Memory B cell (primary cell): ENCODE data around the gene OR56B1.
"Not testable (repeated sequence)": the region's sequence is repeated elsewhere in the genome, so short reads cannot be mapped to it uniquely, and the experiment has no call there.

Experiments
- ATAC-seq: fragments of 150-1000 bp; cut with Tn5 transposase; 2 replicates; pipeline ENCODE4 v1.10.0; 2021; ENCODE audit warnings: low read depth, mild to moderate bottlenecking, moderate library complexity
- DNase-seq, 2 donors: peaks; one replicate each; pipeline ENCODE4 v3.0.0; 2022; ENCODE audit warnings: low spot score in 2 of 2
- H3K27ac Mint-ChIP-seq: one replicate; pipeline ENCODE4 v1.8.0; 2022; ENCODE audit warnings: mild to moderate bottlenecking, moderate library complexity, mixed read lengths
- H3K27me3 Mint-ChIP-seq: one replicate; pipeline ENCODE4 v1.8.0; 2022; ENCODE audit warnings: mixed read lengths
- H3K36me3 Mint-ChIP-seq: one replicate; pipeline ENCODE4 v1.8.0; 2022; ENCODE audit warnings: mild to moderate bottlenecking, mixed read lengths
- H3K4me1 Mint-ChIP-seq: one replicate; pipeline ENCODE4 v1.8.0; 2022; ENCODE audit warnings: mixed read lengths
- H3K4me3 Mint-ChIP-seq: one replicate; pipeline ENCODE4 v1.8.0; 2022; ENCODE audit warnings: mild to moderate bottlenecking, moderate library complexity, mixed read lengths
- H3K9me3 Mint-ChIP-seq: one replicate; pipeline ENCODE4 v1.8.0; 2022; ENCODE audit warnings: mixed read lengths

Gene OR56B1

DNA sequence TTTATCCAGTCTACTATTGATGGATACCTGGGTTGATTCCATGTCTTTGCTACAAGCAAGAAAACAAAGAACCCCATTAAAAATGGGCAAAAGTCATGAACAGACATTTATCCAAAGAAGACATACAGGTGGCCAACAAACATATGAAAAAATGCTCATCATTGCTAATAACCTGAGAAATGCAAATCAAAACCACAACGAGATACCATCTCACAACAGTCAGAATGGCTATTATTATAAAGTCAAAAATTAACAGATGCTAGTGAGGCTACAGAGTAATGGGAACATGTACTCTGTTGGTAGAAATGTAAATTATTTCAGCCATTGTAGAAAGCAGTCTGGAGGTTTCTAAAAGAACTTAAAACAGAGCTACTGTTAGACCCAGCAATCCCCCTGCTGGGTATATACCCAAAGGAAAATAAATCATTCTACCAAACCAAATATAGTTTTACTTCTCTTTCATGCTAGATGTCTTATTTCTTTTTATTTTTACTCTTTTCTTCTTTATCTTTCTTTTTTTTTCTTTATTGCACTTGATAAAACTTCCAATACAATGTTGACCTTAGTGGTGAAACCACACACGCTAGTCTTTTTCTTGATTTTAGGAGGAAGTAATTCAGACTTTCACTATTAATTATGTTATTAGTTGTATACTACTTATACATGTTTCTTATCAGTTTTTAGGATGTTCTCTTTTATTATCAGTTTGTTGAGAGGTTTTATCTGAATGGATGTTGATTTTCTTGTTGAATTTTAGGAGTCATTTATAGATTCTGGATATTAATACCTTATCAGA is 32.3 kb upstream of the OR56B1 start:
- H3K36me3 Mint-ChIP-seq, result peaks cover 37% of the 10 kb centered on the region
- H3K27ac Mint-ChIP-seq, result peak overlapping the region; percentile 58
- peaks cover 24% of the 10 kb centered on the region for H3K4me1 Mint-ChIP-seq
- no peaks in the 10 kb centered on the region for H3K27me3 Mint-ChIP-seq
- H3K4me3 Mint-ChIP-seq, result peak overlapping the region; percentile 24
- DNase-seq, result no peak
- peaks cover 1% of the 10 kb centered on the region for H3K9me3 Mint-ChIP-seq
- ATAC-seq, result no peak

DNA sequence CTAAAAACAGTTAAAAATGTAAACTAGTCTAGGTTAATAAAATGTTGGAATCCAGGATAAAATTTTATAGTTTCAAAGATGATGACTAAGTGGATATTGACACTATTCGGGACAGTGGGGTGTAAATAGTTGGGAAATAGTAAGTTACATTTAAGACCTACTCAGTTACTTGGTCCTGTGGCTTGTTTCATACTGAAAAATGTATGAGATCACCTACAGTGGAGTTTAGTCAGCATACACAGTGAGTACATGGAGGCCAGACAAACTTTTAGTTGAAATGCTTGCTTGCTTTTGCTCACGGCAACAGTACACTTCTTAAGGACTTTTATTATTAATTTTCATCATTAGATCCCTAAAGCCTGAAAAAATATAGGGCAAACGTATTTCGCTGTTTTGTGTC is 30.6 kb upstream of the OR56B1 start:
- DNase-seq (no peak), ATAC-seq (no peak)
- Mint-ChIP-seq H3K4me1 (peaks cover 23% of the 10 kb centered on the region), H3K27me3 (no peaks in the 10 kb centered on the region), H3K9me3 (peaks cover 1% of the 10 kb centered on the region), H3K36me3 (peaks cover 45% of the 10 kb centered on the region), H3K4me3 (no peak overlapping the region), H3K27ac (peak overlapping the region; percentile 84)

DNA sequence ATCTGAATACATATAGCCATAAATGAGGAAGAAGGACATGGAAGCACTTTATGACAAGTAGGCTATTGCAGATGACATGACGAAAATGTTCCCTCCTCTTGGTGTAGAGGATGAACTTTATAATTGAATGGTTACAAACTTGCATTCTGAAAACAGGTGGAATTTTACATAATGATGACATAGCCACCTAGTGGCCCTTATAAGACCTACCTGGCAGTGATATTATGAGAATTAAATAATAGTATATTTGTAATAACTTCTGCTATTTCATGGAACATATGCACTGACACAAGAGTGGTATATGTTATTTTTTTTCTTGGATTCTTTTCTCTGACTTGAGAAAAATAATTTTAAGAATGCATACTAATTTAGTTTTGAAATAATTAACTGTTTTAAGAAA is 23.7 kb upstream of the OR56B1 start:
- peaks cover 5% of the 10 kb centered on the region for H3K4me1 Mint-ChIP-seq
- ATAC-seq (peak; percentile 62), DNase-seq (peak in 1 of 2 donors; percentile 11)
- H3K9me3 Mint-ChIP-seq, result peaks cover 1% of the 10 kb centered on the region
- no peak overlapping the region for H3K27ac Mint-ChIP-seq
- H3K27me3 Mint-ChIP-seq, result no peaks in the 10 kb centered on the region
- peaks cover 24% of the 10 kb centered on the region for H3K36me3 Mint-ChIP-seq
- H3K4me3 Mint-ChIP-seq, result no peak overlapping the region

DNA sequence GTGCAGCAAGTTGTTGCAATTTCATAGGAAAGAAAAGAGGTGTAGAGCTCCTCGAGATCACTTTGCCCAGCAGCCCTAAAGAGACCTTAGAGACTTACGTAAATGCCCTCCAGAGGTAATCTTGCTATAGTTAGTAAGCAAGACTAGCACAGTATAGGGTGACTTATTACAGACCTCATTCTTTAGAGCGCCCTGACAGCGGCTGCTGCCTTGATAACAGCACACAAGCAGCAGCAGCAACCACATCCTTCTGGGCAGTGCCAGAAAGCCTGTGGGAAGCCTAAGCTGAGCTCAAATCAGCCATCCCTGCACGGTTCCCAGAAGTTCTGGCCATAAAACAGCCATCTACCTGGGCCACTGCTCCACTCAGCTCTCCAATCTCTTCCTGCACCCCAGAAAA is 22.6 kb upstream of the OR56B1 start:
- Mint-ChIP-seq H3K27me3 (no peaks in the 10 kb centered on the region), H3K36me3 (peaks cover 19% of the 10 kb centered on the region), H3K27ac (no peak overlapping the region), H3K4me3 (no peak overlapping the region), H3K9me3 (peaks cover 1% of the 10 kb centered on the region), H3K4me1 (peaks cover 3% of the 10 kb centered on the region)
- DNase-seq (no peak), ATAC-seq (no peak)

DNA sequence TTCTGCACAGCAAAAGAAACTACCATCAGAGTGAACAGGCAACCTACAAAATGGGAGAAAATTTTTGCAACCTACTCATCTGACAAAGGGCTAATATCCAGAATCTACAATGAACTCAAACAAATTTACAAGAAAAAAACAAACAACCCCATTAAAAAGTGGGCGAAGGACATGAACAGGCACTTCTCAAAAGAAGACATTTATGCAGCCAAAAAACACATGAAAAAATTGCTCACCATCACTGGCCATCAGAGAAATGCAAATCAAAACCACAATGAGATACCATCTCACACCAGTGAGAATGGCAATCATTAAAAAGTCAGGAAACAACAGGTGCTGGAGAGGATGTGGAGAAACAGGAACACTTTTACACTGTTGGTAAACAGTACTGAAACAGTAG is 19.7 kb upstream of the OR56B1 start:
- not testable (repeated sequence) for H3K27me3 Mint-ChIP-seq, H3K4me1 Mint-ChIP-seq, H3K4me3 Mint-ChIP-seq, DNase-seq, ATAC-seq, H3K9me3 Mint-ChIP-seq, H3K27ac Mint-ChIP-seq
- H3K36me3 Mint-ChIP-seq, result peaks cover 20% of the 10 kb centered on the region

DNA sequence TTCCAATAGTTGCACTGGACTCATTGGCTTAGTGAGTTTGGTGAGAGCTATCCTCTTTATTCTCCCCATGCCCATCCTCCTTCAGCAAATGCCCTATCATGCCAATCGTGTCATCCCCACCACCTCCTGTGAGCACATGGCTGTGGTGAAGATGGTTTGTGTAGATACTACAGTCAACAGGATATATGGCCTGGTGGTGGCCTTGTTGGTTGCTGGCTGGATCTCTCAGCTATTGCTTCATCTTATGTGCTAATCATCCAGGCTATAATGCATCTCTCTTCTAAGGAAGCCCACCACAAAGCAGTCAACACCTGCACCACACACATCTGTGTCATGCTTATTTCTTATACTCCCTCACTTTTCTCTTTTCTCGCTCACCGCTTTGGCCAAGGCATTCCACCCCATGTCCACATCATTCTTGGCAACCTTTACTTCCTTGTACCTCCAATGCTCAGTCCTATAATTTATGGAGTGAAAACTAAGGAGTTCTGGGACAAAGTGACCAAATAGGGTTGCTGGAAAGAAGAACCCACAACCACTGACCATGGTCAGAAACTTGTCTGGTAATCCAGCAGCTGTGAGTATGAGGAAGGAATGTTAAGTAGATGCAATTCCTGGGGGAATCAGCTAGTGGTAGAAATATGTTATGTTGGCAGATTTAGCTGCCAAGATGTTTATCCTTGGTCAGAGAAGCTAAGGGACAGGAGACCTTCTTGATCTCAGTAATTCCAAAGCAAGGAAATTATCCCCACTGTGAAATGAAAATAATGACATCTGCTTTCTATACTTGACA is 16.3 kb upstream of the OR56B1 start:
- ATAC-seq, result no peak
- Mint-ChIP-seq H3K4me1 (peaks cover 5% of the 10 kb centered on the region), H3K4me3 (no peak overlapping the region), H3K27ac (no peak overlapping the region), H3K36me3 (peaks cover 17% of the 10 kb centered on the region), H3K9me3 (peaks cover 3% of the 10 kb centered on the region), H3K27me3 (no peaks in the 10 kb centered on the region)
- DNase-seq, result no peak

DNA sequence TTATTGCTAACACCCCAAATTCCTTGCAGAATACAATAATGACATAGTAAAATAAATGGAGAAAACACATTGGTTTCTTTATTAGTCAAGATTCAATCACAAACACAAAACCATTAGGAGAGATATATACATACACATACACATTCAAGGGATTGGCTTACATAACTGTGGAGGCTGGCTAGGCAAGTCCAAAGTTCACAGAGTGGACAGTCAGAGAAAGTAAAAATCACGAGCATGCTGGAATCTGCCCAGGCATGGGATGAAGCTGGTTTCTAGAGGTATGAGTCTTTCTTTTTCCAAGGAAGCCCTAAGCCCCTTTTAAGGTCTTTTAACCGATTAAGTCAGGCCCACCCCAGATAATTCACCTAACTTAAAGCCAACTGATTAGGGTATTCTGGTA is 13.6 kb upstream of the OR56B1 start:
- ATAC-seq, result no peak
- Mint-ChIP-seq H3K9me3 (peaks cover 2% of the 10 kb centered on the region), H3K27me3 (peaks cover 2% of the 10 kb centered on the region), H3K36me3 (peaks cover 25% of the 10 kb centered on the region), H3K4me1 (peaks cover 7% of the 10 kb centered on the region), H3K27ac (no peak overlapping the region), H3K4me3 (no peak overlapping the region)
- no peak for DNase-seq

DNA sequence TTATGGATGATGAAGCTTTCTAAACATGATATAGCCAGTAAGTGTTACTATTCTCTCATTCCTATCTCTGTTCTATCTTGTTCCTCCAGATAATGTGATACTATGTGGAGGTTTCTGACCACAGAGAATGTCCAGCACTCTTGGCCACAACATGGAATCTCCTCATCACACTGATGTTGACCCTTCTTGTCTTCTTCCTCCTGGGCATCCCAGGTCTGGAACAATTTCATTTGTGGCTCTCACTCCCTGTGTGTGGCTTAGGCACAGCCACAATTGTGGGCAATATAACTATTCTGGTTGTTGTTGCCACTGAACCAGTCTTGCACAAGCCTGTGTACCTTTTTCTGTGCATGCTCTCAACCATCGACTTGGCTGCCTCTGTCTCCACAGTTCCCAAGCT is 9.9 kb upstream of the OR56B1 start:
- Mint-ChIP-seq H3K36me3 (peaks cover 15% of the 10 kb centered on the region), H3K27me3 (peaks cover 2% of the 10 kb centered on the region), H3K27ac (no peak overlapping the region), H3K4me1 (peaks cover 2% of the 10 kb centered on the region), H3K9me3 (no peaks in the 10 kb centered on the region), H3K4me3 (no peak overlapping the region)
- ATAC-seq (no peak), DNase-seq (no peak)

DNA sequence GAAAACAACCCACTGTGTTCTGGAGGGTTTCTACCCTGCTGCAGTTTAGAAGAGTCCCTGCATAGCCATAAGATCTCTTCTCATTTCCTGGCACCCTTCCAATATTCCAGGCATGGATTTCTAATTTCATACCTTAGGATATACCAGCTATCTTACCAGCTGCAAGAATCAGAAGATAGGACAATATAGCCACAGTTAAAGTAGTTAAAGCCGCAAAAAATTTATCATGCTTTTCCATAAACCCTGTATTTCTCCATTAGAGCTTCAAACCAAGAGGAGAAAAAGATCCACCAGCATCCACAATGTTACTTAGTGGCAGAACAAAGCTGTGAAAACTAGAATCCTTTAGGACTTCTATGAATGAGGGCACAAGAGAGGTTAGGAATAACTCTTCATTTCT is 8.6 kb upstream of the OR56B1 start:
- H3K36me3 Mint-ChIP-seq, result peaks cover 15% of the 10 kb centered on the region
- H3K4me1 Mint-ChIP-seq, result peaks cover 2% of the 10 kb centered on the region
- H3K4me3 Mint-ChIP-seq, result no peak overlapping the region
- DNase-seq (no peak), ATAC-seq (no peak)
- no peaks in the 10 kb centered on the region for H3K9me3 Mint-ChIP-seq
- H3K27ac Mint-ChIP-seq, result no peak overlapping the region
- H3K27me3 Mint-ChIP-seq, result peaks cover 2% of the 10 kb centered on the region

DNA sequence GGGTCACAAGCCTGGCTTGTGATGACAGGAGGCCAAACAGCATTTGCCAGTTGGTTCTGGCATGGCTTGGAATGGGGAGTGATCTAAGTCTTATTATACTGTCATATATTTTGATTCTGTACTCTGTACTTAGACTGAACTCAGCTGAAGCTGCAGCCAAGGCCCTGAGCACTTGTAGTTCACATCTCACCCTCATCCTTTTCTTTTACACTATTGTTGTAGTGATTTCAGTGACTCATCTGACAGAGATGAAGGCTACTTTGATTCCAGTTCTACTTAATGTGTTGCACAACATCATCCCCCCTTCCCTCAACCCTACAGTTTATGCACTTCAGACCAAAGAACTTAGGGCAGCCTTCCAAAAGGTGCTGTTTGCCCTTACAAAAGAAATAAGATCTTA is 843 bp downstream of the OR56B1 start:
- Mint-ChIP-seq H3K4me1 (no peaks in the 10 kb centered on the region), H3K9me3 (peaks cover 5% of the 10 kb centered on the region), H3K27me3 (no peaks in the 10 kb centered on the region), H3K36me3 (peaks cover 34% of the 10 kb centered on the region), H3K27ac (no peak overlapping the region), H3K4me3 (no peak overlapping the region)
- ATAC-seq (no peak), DNase-seq (no peak)

DNA sequence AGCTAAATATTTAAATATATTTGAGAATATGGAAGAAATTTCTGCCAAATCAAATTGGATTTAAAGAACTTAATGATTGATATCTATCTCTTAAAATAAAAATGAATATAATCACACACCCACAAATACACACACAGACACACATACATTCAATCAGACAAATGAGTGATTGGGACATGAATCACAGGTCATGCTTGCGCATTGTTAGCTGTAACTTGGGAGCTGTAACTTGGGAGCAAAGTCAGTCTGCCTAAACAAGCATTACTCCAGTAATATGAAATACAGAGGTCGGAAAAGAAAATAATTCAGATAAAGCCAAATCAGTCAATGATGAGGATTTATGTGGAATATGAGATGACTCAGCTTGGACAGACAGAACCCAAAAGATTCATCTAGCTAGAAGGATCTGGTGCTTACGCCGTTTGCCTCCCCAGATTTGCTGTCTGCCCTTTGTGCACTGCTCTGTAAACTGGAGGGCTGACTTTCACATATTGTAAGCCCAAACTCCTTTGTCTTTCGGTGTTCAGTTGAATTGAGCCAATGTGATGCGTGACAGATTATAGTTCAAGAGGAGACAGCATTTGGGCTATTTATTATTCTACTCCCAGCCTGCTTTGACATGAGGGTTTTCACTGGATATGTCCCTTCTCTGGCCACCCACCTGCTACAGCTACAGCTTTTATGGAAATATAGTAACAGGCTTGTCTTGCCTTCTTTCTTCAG is 1.6 kb downstream of the OR56B1 start:
- Mint-ChIP-seq H3K4me3 (no peak overlapping the region), H3K4me1 (no peaks in the 10 kb centered on the region), H3K27me3 (no peaks in the 10 kb centered on the region), H3K27ac (no peak overlapping the region), H3K36me3 (peaks cover 34% of the 10 kb centered on the region), H3K9me3 (peaks cover 5% of the 10 kb centered on the region)
- DNase-seq (no peak), ATAC-seq (no peak)

DNA sequence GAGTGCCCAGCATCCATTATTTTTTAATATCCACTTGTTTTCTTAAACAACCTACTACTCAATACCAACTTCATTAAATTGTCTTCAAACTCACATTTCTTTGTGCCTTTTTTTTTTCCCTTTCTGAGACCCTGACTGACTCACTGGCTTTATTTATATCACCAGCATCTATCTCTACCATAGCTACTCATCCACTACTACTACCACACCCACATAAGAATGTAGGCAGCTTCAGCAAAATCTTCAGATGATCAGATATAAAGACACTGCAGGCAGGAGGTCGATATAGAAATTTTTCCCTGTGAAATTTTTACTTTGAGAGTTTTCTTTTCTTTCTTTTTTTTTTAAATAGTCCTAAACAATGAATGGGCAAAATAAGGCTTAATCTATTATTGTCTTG is 2.2 kb downstream of the OR56B1 start:
- H3K4me3 Mint-ChIP-seq, result no peak overlapping the region
- peaks cover 5% of the 10 kb centered on the region for H3K9me3 Mint-ChIP-seq
- H3K27ac Mint-ChIP-seq, result no peak overlapping the region
- peaks cover 34% of the 10 kb centered on the region for H3K36me3 Mint-ChIP-seq
- ATAC-seq (no peak), DNase-seq (no peak)
- H3K27me3 Mint-ChIP-seq, result no peaks in the 10 kb centered on the region
- H3K4me1 Mint-ChIP-seq, result no peaks in the 10 kb centered on the region

DNA sequence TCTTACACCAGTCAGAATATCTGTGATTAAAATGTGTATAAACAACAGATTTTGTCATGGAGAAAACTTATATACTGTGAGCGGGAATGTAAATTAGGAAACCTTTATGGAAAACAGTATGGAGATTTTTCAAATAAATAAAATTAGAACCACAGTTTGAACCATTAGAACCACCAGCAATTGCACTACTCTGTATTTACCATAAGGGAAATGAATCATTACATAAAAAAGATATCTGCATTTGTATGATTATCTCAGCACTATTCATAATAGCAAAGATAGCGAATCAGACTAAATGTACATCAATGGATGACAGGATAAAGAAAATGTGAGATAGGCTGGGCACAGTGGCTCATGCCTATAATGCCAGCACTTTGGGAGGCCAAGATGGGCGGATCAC is 10.4 kb downstream of the OR56B1 start:
- H3K9me3 Mint-ChIP-seq, result peaks cover 3% of the 10 kb centered on the region
- peaks cover 6% of the 10 kb centered on the region for H3K36me3 Mint-ChIP-seq
- no peaks in the 10 kb centered on the region for H3K4me1 Mint-ChIP-seq
- no peak for DNase-seq
- H3K27me3 Mint-ChIP-seq, result no peaks in the 10 kb centered on the region
- H3K27ac Mint-ChIP-seq, result no peak overlapping the region
- ATAC-seq, result no peak
- no peak overlapping the region for H3K4me3 Mint-ChIP-seq

DNA sequence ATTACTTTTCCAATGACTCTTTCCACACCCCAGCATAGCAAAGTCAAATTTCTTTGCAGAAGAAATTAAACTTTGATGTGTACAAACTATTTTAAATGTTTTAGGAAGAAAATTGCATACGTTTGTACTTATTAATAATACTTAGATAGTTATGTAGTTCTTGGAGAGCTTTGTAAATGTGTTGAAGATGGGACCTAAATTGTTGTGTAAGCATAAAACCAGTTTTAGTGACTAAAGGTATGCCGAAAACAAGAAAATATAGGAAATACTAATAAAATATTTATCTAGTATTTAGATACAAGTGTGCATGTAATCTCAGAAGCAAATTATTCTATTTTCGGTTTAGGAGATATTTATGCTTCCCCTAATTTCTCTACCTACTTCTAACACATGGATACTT is 13.6 kb downstream of the OR56B1 start:
- H3K4me1 Mint-ChIP-seq, result no peaks in the 10 kb centered on the region
- no peak overlapping the region for H3K27ac Mint-ChIP-seq
- no peaks in the 10 kb centered on the region for H3K27me3 Mint-ChIP-seq
- no peaks in the 10 kb centered on the region for H3K36me3 Mint-ChIP-seq
- H3K4me3 Mint-ChIP-seq, result no peak overlapping the region
- no peak for DNase-seq
- ATAC-seq, result no peak
- H3K9me3 Mint-ChIP-seq, result no peaks in the 10 kb centered on the region
